Fibroblast of lung (primary cell): Measurements from ENCODE around the gene CDYL.

Experiments used
- CTCF ChIP-seq, 2 donors: IDR thresholded peaks in 1 of 2; conservative IDR thresholded peaks in 1 of 2; 1 replicate in 1 of 2; 2 replicates in 1 of 2; pipeline ENCODE4 v1.5.1; 2011 to 2012; ENCODE audit warnings: low read length in 2 of 2, control low read depth in 1 of 2, inconsistent platforms in 1 of 2, low read depth in 1 of 2, mild to moderate bottlenecking in 1 of 2
- EZH2 ChIP-seq: IDR thresholded peaks from 2 replicates; pipeline ENCODE4 v1.5.1; 2012; ENCODE audit warnings: low read length, control low read depth, mild to moderate bottlenecking; ENCODE audit errors: missing control alignments

- TF ChIP-seq CTCF (conservative IDR thresholded peaks at IDR 0.05 in 1 of 2, IDR thresholded peaks at IDR 0.05 in 1 of 2; ENCODE audit: low read depth in 1 of 2, low read length in 2 of 2) (no peak), EZH2 (no peak)
Observed at GRCh38 chr6:4743062-4743461, 33.1 kb upstream of the CDYL start.
